Fibroblast of upper back skin (primary cell): ENCODE results near the gene SERPINA3.
"Not testable (repeated sequence)": the region's sequence is repeated elsewhere in the genome, so short reads cannot be mapped to it uniquely, and the experiment has no call there.

ENCODE experiments used
- DNase-seq: peaks from one replicate; pipeline ENCODE4 v3.0.0-alpha.2; 2013

Gene SERPINA3

DNA sequence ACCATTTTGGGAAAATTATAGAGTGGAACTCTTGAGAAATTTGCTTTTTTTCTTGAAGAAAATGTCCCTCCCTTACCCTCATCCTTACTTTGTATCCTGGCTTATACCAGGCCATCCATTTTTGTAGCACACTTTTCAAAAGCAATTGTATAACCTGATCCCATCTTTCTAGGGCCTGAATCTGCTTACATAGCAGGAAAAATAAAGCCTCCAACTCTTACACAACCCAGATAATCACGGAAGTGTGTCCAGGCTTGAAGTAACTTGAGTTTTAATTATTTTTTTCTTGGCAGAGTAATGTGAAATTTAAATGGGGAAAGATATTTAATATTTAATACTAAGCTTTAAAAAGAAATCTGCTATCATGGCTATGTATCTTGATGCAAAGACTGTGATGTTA, 23.0 kb downstream of the SERPINA3 start:
- DNase-seq = no peak

GRCh38 chr14:94636744-94637412, 24.7 kb downstream of the SERPINA3 start:
- DNase-seq = no peak

DNA sequence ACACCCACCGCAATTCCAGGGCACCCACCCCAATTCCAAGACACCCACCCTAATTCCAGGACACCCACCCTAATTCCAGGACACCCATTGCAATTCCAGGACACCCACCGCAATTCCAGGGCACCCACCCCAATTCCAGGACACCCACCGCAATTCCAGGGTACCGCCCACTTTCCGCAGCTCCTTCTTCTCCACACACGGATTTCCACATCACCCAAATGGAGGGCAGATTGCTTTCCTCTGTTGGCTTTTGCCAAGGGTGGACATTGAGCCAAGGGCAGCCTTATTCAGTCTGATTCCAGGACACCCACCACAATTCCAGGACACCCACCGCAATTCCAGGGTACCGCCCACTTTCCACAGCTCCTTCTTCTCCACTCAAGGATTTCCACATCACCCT, 25.6 kb downstream of the SERPINA3 start:
- DNase-seq = not testable (repeated sequence)

DNA sequence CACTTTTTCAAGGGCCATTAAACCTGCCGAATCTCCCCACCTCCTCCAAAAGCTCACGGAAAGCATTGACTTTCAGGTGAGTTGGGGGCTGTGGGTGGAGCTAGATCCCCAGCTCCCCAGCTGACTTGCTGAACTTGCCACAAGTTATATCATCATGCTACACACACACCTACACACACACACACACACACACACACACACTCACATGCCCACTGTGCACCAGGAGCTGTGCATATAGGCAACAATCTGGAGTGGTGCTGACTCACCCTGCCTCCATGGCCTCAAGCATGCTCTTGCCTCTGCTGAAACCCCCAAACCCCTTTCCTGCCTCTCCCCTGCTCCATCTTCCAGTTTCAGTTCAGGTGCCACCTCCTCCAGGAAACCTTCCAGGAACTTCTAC, 26.1 kb downstream of the SERPINA3 start:
- no peak for DNase-seq

DNA sequence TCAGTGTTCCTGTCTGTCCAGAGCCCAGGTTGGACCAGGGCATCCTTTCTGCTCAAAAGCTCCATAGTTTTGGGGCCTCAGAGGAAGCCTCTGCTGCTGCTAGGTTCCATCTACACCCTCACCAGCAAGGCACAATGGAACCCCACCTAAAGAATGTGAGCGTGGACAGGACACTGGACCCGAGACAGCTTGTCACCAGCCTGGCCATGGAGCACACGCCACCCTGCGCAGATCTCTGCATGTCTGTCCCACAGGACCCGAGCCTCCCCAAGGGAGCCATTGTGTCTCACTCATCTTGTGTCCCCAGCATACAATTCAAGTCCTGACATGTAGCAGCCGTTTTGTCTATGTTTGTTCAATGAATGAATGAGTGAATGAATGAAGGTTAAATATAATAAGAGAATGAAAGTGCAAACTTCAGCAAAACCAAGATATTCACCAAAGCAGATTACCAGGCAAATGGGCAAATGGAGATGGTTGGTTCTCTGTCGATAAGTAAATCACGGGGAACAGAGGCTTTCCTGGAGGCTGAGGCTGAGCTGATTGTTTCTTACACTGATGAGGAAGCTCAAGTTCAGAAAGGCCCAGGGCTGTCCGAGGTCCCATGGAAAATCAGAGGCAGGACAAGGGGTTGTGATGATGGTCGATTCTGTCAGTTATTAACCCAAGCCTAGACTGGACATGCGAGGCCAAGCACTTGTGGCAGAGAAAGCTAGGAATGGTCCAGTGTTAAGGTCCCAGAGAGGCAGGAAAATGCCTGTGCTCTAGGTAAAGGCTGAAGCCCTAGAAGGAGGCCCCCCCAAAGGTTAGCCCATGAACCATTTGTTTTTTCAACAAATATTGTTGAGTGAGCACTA, 27.0 kb downstream of the SERPINA3 start:
- no peak for DNase-seq

DNA sequence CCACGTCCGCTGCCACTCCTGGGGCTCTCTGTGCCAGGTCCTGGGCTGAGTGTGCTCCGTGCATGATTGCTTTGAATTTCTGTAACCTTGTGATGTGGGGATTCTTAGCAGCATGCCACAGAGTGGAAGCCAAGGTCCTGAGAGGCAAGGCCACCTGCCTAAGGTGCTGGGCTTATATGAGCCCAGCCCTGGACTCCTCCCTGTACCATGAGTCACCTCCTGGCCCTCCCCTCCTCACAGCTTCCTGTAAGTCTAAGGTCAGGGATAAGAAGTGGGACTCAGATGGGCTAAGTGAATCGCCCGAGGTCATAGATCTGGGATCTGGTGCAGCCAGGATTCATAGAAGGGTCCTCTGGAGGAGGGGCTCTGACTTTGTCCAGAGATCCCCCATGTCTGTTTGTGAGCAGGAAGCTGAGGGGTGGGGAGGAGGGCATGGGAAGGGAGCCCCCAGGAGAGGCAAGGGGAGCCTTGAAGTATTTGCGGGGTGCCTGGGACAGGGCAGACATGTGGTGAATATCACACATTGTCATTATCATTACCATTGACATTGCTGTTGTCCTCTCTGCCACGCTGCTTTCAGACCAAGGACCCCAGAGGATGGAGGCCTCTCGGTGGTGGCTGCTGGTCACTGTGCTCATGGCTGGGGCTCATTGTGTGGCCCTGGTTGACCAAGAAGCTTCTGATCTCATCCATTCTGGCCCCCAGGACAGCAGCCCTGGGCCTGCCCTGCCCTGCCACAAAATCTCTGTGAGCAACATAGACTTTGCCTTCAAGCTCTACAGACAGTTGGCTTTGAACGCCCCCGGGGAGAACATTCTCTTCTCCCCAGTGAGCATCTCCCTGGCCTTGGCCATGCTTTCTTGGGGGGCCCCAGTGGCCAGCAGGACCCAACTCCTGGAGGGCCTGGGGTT, 28.8 kb downstream of the SERPINA3 start:
- no peak for DNase-seq

DNA sequence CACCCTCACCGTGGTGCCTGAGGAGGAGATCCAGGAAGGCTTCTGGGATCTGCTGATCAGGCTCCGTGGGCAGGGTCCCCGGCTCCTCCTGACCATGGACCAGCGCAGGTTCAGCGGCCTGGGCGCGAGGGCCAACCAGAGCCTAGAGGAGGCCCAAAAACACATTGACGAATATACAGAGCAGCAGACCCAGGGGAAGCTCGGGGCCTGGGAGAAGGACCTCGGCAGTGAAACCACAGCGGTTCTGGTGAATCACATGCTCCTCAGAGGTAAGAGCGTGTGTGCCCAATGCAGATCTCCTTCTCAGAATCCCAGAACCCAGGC, 29.4 kb downstream of the SERPINA3 start:
- DNase-seq = no peak

GRCh38 chr14:94643316-94644101, 31.3 kb downstream of the SERPINA3 start:
- DNase-seq = no peak

- no peak for DNase-seq
Observed at GRCh38 chr14:94644102-94644535, 31.9 kb downstream of the SERPINA3 start.

- DNase-seq = no peak
Observed at GRCh38 chr14:94646066-94646465, 33.9 kb downstream of the SERPINA3 start.

DNA sequence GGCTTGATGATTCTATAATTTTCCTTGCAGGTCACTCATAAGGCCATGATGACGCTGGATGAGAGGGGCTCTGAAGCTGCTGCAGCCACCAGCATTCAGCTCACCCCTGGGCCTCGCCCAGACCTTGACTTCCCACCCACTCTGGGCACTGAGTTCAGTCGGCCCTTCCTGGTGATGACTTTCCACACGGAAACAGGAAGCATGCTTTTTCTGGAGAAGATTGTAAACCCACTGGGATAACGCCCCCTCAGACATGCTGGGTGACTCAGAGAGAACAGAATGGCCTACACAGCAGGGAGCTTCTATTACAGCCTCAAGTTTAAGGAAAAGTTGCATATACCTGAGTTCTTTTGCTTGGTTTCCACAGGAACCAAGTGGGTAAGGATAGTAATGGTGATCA, 34.3 kb downstream of the SERPINA3 start:
- peak; percentile 35 for DNase-seq

DNA sequence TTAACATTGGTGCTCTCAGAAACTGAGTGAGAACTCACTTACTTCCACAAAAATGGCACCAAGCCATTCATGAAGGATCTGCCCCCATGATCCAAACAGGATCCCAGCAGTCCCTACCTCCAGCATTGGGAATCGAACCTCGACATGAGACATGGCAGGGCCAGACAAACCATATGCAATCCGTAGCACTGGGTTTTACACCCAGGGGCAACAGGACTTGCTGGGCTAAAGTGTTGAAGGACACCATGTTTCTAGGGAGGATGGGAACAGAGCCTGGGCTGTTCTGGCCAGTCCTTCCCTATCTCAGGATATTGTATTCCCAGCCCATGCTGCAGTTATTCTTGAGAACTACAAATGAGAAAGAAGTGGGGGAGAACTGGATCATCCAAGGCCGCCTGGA, 36.6 kb downstream of the SERPINA3 start:
- no peak for DNase-seq

GRCh38 chr14:94649543-94650443, 37.6 kb downstream of the SERPINA3 start:
- no peak for DNase-seq

GRCh38 chr14:94650444-94650775, 38.2 kb downstream of the SERPINA3 start:
- DNase-seq = no peak

- DNase-seq = no peak
Observed at GRCh38 chr14:94650806-94651805, 38.9 kb downstream of the SERPINA3 start.

DNA sequence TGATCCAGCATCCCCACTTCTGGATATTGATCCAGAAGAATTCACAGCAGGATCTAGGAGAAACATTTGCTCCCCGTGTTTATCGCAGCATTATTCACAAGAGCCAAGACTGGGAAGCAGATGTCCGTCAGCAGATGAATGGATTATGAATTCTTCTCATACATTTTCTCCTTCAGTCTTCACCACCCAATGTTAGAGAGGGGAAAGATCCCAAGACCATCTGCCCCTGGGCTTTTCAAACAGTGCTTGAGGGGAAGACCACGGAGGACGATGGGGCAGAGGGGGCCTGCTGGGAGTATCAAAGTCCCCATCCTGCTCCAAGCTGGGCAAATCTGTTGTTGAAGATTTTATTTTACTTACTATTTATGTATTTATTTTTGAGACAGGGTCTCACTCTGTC, 41.1 kb downstream of the SERPINA3 start:
- DNase-seq = no peak

- no peak for DNase-seq
Observed at GRCh38 chr14:94654071-94654861, 42.1 kb downstream of the SERPINA3 start.

DNA sequence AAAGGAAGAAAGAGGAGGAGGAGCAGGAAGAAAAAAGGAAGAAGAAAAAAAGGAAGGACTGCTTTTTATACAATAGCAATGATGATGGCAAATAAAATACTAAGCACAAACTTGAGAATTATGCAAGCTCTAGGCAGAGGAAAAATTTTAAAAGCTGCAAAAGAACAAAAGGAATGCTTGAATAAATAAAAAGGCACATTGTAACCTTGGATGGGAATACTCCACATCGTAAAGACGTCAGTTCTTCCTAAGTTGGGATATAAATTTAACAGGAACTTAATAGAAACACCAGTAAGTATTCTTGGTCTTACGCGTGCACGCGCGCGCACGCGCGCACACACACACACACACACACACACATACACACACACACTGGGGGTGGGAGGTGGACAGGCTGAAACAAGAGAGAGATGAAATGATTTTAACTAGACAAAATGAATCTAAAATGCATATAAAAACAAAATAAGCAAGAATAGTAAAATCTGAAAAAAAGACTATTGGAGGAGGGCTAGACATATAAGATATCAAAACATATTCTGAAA, 43.0 kb downstream of the SERPINA3 start:
- DNase-seq = no peak

DNA sequence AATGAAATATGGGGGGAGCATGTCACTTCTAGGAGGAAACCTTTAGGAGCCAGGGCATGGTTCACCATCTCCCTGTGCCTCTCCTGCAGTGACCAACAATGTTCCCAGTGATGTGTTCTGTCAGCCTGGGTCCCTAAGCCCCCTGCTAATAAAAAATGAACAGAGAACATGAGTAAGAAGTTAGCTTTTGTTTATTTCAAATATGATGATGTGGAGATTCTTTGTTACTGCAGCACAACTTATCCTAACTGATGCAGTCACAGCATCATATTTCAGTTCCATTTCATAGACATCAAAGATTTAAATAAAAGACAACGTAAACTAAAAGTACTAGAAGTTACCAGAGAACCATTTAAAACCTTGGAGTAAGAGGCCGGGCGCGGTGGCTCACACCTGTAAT, 43.9 kb downstream of the SERPINA3 start:
- no peak for DNase-seq
